ENCODE measurements around the gene PRELID3B.

- TF ChIP-seq CTCF (IDR thresholded peaks at IDR 0.05) = no peak
- no peak for TF ChIP-seq POLR2A (IDR thresholded peaks at IDR 0.05)
- no peak for TF ChIP-seq POLR2AphosphoS5 (IDR thresholded peaks at IDR 0.05)
These were observed 9.1 kb upstream of the PRELID3B start for GRCh38 chr20:59051666-59052185.

All from suprapubic skin (tissue), 4 donors.